GM18505 (cell line): Measurements from ENCODE around the gene BEST4.

ENCODE experiments used
- ATAC-seq: cut with Tn5 transposase; IDR thresholded peaks from one replicate; pipeline ENCODE4 v1.9.1; 2021; ENCODE audit not compliant: unreplicated experiment
- POLR2A ChIP-seq: IDR thresholded peaks from 4 replicates; pipeline ENCODE4 v1.6.1; 2011; ENCODE audit warnings: borderline replicate concordance; ENCODE audit not compliant: insufficient read depth, insufficient read length; ENCODE audit errors: extremely low read depth

The BEST4 gene

GRCh38 chr1:44810101-44810761, 22.3 kb upstream of the BEST4 start:
- no peak for TF ChIP-seq POLR2A
- ATAC-seq: no peak

GRCh38 chr1:44808938-44809917, 21.3 kb upstream of the BEST4 start:
- TF ChIP-seq POLR2A: peak; percentile 77
- peak; percentile 35 for ATAC-seq

GRCh38 chr1:44808063-44808937, 20.3 kb upstream of the BEST4 start, which contains the start of gene BTBD19:
Gene BTBD19, plus strand, starts transcription at chr1:44808523. Its CDS starts 298 bp downstream, at chr1:44808821.
- ATAC-seq: peak; percentile 21
- TF ChIP-seq POLR2A: peak; percentile 24

GRCh38 chr1:44807364-44808062, 19.5 kb upstream of the BEST4 start:
- TF ChIP-seq POLR2A: peak; percentile 45
- ATAC-seq: peak; percentile 34

- ATAC-seq: no peak
- TF ChIP-seq POLR2A: no peak
Observed at GRCh38 chr1:44806704-44807363, 18.9 kb upstream of the BEST4 start, which contains the start of gene DYNLT4. Gene DYNLT4, minus strand, starts transcription at chr1:44807351. Its CDS starts 683 bp downstream, at chr1:44806668.

- TF ChIP-seq POLR2A: no peak
- no peak for ATAC-seq
Observed at GRCh38 chr1:44806025-44806703, 18.2 kb upstream of the BEST4 start.

GRCh38 chr1:44805311-44806024, 17.5 kb upstream of the BEST4 start:
- no peak for TF ChIP-seq POLR2A
- no peak for ATAC-seq

GRCh38 chr1:44803312-44804095, 15.5 kb upstream of the BEST4 start:
- no peak for TF ChIP-seq POLR2A
- no peak for ATAC-seq

- ATAC-seq: no peak
- TF ChIP-seq POLR2A: no peak
Observed at GRCh38 chr1:44803062-44803311, 15.0 kb upstream of the BEST4 start.

GRCh38 chr1:44802306-44803061, 14.5 kb upstream of the BEST4 start:
- no peak for ATAC-seq

More at GRCh38 chr1:44802306-44803061, 14.5 kb upstream of the BEST4 start:
- TF ChIP-seq POLR2A: no peak
